HAP-1 (cell line): ENCODE data around the gene ADCY2.

Experiments
- DNase-seq, 2 experiments: peaks; one replicate each; pipeline ENCODE4 v3.0.0-alpha.2; 2016 to 2020; ENCODE audit warnings: low spot score in 2 of 2
- H3K27me3 ChIP-seq: fragments of 250-450 bp; sonication (Bioruptor Pico); 2 replicates; pipeline ENCODE4 v1.5.1; 2020; ENCODE audit warnings: low read depth, mild to moderate bottlenecking, moderate library complexity
- H3K36me3 ChIP-seq: fragments of 250-450 bp; sonication (Bioruptor Pico); replicated peaks from 2 replicates; pipeline ENCODE4 v1.5.1; 2020; ENCODE audit warnings: mild to moderate bottlenecking
- H3K4me1 ChIP-seq: fragments of 250-450 bp; sonication (Bioruptor Pico); 2 replicates; pipeline ENCODE4 v1.5.1; 2020; ENCODE audit warnings: mild to moderate bottlenecking
- H3K4me3 ChIP-seq: fragments of 250-450 bp; sonication (Bioruptor Pico); 2 replicates; pipeline ENCODE4 v1.5.1; 2020; ENCODE audit warnings: mild to moderate bottlenecking, moderate library complexity
- H3K9me3 ChIP-seq: fragments of 250-450 bp; sonication (Bioruptor Pico); 2 replicates; pipeline ENCODE4 v1.5.1; 2020; ENCODE audit warnings: mild to moderate bottlenecking, moderate library complexity
- in situ Hi-C: fragments of 300-500 bp; cut with MboI; formaldehyde crosslinking; loops from 3 replicates; pipeline ENCODE4 v1.14.3; 2020; ENCODE audit warnings: low sequenced_read_pairs, inconsistent platforms, mixed read lengths

ADCY2 gene

GRCh38 chr5:7478459-7478858, 82.5 kb downstream of the ADCY2 start:
- Histone ChIP-seq H3K4me3 (no peak overlapping the region), H3K27me3 (no peaks in the 10 kb centered on the region), H3K36me3 (no peaks in the 10 kb centered on the region), H3K4me1 (no peaks in the 10 kb centered on the region), H3K9me3 (no peaks in the 10 kb centered on the region)
- in situ Hi-C loops: no loop called here
- DNase-seq: no peak

- in situ Hi-C loops: no loop called here
- H3K36me3 ChIP-seq: no peaks in the 10 kb centered on the region
- no peak for DNase-seq
- no peaks in the 10 kb centered on the region for H3K27me3 ChIP-seq
- H3K9me3 ChIP-seq: no peaks in the 10 kb centered on the region
- H3K4me1 ChIP-seq: no peaks in the 10 kb centered on the region
- no peak overlapping the region for H3K4me3 ChIP-seq
Observed at GRCh38 chr5:7488734-7489133, 92.8 kb downstream of the ADCY2 start.

DNA sequence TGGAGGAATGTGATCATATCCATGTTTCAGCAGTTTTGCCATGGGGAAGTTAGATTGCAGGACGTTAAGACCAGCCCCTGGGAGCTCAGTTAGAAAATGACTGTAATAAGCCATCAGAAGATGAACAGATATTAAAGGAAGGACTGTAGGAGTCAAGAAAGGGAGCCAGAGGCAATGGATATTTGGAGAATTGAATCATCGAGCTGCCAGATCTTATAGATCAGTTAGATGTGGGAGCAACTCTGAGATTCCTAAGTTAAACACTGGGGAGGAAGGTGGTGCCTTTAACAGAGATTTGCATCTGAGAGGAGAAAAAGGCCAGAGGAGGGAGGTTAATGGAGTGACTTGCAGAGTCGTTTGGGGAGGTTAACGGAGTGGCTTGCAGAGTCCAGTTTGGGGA, 96.4 kb downstream of the ADCY2 start:
- in situ Hi-C loops: no loop called here
- Histone ChIP-seq H3K9me3 (no peaks in the 10 kb centered on the region), H3K27me3 (no peaks in the 10 kb centered on the region), H3K36me3 (no peaks in the 10 kb centered on the region), H3K4me1 (no peaks in the 10 kb centered on the region), H3K4me3 (no peak overlapping the region)
- no peak for DNase-seq

DNA sequence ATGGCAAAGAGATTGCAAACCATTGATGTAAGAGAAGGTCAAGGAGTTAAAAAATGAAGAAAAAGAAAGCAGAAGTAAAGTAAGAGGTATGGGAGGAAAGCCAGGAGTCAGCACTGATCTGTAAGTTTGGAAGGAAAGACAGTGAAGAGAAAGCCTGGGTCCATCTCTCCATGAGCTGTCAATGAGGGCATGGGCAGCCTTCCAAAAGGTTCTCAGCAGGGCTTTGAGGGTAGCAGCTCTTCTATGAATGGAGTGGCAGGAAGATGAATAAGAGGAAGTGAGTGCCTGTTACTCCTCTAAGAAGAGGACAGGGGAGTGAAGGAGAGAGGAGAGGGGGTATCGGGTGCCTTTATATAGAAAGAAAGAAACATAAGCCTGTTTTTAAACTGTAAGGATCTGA, 97.1 kb downstream of the ADCY2 start:
- Histone ChIP-seq H3K36me3 (no peaks in the 10 kb centered on the region), H3K4me3 (no peak overlapping the region), H3K27me3 (no peaks in the 10 kb centered on the region), H3K4me1 (no peaks in the 10 kb centered on the region), H3K9me3 (no peaks in the 10 kb centered on the region)
- in situ Hi-C loops: no loop called here
- no peak for DNase-seq

DNA sequence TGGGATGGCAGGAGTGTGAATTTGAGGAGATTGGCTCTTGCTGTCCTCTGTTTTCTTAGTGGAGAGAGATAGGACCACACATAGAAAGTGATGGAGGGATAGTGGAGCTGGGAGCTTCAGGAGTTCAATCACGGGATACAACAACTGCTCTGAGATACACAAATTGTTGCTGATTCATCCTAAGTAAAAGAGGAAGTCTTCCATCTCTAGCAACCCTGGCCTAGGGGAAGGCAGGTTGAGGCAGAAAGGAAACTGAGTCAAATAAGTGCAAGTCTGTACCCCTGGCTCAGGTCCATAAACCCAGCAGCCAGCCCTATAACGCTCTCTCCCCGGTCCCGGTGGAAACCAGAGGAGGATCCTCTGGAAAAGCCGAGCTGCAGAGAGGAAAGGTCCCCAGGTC, 97.7 kb downstream of the ADCY2 start:
- DNase-seq: no peak
- H3K9me3 ChIP-seq: no peaks in the 10 kb centered on the region
- H3K36me3 ChIP-seq: no peaks in the 10 kb centered on the region
- H3K4me3 ChIP-seq: no peak overlapping the region
- H3K27me3 ChIP-seq: no peaks in the 10 kb centered on the region
- H3K4me1 ChIP-seq: no peaks in the 10 kb centered on the region
- in situ Hi-C loops: no loop called here

DNA sequence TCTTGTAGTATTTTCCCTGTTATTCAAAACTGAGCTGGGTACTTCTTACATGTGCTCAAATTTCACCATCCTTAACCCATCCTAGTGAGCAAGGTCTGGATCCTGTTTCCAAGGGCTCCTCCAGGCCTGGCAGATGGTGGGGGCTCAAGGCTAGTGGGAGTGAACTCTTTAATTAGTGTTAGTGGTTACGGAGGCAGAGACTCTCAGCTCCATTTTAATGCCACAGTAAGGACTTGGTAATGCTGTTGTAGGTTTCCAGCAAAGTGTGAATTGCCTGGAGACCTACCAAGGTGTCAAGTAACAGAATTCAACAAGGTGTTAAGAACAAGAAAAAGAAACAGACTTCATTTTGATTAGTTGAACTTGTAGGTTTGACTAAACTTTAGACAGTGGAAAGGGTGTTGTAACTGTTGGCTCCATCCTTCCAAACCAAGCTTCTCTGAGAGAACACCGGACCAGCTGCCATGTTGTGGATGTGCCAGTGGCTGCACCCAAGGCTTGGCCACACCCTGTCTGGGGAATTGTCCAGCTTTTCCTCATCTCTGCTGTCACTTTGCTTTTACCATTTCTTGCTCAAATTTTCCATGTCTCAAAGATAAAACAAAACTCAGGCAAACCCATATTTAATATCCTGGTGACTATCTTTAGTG, 98.7 kb downstream of the ADCY2 start:
- Histone ChIP-seq H3K9me3 (no peaks in the 10 kb centered on the region), H3K4me3 (no peak overlapping the region), H3K4me1 (no peaks in the 10 kb centered on the region), H3K36me3 (no peaks in the 10 kb centered on the region), H3K27me3 (no peaks in the 10 kb centered on the region)
- no peak for DNase-seq
- in situ Hi-C loops: no loop called here

DNA sequence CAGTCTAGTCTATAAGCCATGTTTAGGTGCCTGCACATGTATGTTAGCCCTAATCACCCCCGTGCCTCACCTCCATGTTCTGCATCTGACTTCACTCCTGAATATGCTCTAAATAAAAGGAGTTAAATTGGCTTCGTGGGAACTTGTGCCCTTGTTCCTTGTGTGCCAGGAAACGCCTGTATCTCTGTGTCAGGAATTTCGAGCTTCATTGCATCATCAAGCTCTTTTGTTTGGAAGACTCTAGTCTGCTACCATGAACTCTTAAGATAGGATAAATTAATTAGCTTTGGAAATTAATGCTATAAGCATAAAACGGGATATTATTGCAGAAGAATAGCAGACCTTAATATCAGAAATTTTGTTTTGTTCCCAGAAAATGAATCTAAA, 99.2 kb downstream of the ADCY2 start:
- in situ Hi-C loops: no loop called here
- H3K36me3 ChIP-seq: no peaks in the 10 kb centered on the region
- H3K9me3 ChIP-seq: no peaks in the 10 kb centered on the region
- H3K4me1 ChIP-seq: no peaks in the 10 kb centered on the region
- no peak overlapping the region for H3K4me3 ChIP-seq
- no peak for DNase-seq
- H3K27me3 ChIP-seq: no peaks in the 10 kb centered on the region

GRCh38 chr5:7500256-7500655, 104.3 kb downstream of the ADCY2 start:
- Histone ChIP-seq H3K9me3 (no peaks in the 10 kb centered on the region), H3K4me3 (no peak overlapping the region), H3K27me3 (no peaks in the 10 kb centered on the region), H3K36me3 (no peaks in the 10 kb centered on the region), H3K4me1 (no peaks in the 10 kb centered on the region)
- in situ Hi-C loops: no loop called here
- DNase-seq: no peak

- no peaks in the 10 kb centered on the region for H3K36me3 ChIP-seq
- no peak for DNase-seq
- in situ Hi-C loops: no loop called here
Observed at GRCh38 chr5:7501061-7501460, 105.1 kb downstream of the ADCY2 start.

DNA sequence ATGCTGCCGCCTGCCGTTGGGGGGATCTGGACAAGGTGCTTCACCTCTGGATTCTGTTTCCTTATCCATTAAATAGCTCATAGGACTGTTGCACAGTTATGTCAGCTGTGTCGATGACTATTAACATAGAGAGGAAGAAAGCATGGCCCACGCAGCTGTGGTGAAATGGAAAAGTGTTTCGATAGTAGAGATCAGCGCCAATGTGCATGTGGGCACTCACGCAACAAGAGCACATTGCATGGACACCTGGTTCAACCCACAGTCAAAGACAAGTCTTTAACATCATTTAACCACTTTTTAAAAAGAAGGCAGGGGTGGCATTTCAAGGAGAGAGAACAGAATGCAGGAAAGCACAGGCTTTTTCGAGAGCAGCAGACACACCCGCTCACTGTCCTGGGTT, 107.6 kb downstream of the ADCY2 start:
- H3K36me3 ChIP-seq: no peaks in the 10 kb centered on the region
- no peaks in the 10 kb centered on the region for H3K9me3 ChIP-seq
- in situ Hi-C loops: no loop called here
- H3K27me3 ChIP-seq: no peaks in the 10 kb centered on the region
- no peaks in the 10 kb centered on the region for H3K4me1 ChIP-seq
- no peak overlapping the region for H3K4me3 ChIP-seq
- no peak for DNase-seq

More at GRCh38 chr5:7501061-7501460, 105.1 kb downstream of the ADCY2 start:
- Histone ChIP-seq H3K4me3 (no peak overlapping the region), H3K4me1 (no peaks in the 10 kb centered on the region), H3K9me3 (no peaks in the 10 kb centered on the region), H3K27me3 (no peaks in the 10 kb centered on the region)

DNA sequence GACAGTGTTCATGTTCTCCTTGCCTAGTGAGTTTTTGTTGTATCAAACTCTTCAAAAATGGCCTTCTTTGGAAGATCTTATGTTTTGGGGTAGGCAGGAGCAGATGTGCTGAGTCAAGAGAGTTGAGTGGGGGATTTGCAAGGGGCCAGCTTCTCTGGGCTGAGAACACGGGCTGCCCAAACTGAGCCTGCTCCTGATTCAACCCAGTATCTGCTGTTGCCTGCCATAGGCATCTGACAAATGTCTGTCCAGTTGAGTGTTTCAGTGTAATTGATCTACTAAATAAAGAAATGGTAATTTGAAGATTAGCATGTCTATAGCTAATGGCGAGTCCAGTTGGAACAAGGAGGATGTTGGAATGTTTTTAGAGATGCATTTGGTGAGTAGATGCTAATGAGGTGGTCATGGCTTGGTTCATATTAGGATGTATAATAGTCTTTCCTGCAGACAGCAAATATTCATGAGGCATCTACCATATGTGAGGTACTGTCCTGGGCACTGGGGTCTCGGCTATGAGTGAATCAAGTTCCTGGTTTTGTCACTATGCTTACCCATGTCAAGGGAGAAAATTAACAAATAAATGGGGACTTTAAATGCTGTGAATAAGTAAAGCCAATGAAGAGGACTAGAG, 119.5 kb downstream of the ADCY2 start:
- Histone ChIP-seq H3K4me3 (no peak overlapping the region), H3K36me3 (no peaks in the 10 kb centered on the region), H3K9me3 (no peaks in the 10 kb centered on the region), H3K4me1 (no peaks in the 10 kb centered on the region), H3K27me3 (no peaks in the 10 kb centered on the region)
- in situ Hi-C loops: no loop called here
- DNase-seq: no peak

DNA sequence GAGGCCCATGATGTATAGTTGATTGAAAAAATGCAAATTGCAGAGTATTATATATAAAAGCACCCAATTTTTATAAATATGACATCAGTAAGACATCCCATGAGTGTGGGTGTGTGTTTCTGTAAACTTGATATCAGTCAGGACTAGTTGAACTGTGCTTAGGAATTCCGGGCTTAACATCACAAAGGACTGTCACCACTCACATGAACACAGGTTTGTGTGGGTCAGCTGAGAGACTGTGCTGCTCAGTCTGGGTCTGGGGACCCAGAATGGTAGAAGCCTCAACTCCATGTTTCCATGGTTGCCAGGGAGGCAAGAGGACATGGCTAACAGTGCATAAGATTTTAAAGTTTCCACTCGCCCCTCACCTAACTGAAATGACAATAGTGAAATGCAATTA, 120.3 kb downstream of the ADCY2 start:
- no peak for DNase-seq
- H3K9me3 ChIP-seq: no peaks in the 10 kb centered on the region
- H3K4me1 ChIP-seq: no peaks in the 10 kb centered on the region
- no peak overlapping the region for H3K4me3 ChIP-seq
- in situ Hi-C loops: no loop called here
- no peaks in the 10 kb centered on the region for H3K27me3 ChIP-seq
- no peaks in the 10 kb centered on the region for H3K36me3 ChIP-seq

DNA sequence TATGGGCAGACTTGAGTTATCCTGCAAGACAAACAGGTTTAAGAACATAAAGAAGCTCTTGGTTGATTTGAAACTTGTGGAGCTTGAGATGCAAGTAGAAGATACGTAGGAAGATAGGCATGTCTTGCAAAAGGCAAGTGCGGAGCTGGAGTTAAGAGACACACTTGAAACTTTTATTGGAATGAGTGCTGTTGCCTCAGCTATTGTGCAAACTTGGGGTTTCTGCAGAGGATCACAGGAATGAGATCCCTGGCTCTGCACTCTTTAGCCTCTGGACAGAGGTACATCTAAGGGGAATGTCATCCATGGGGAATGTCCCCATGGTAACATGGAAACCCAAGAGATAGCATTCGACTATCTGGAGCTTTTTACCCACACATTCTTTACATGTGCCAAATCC, 121.1 kb downstream of the ADCY2 start:
- no peak for DNase-seq
- in situ Hi-C loops: no loop called here
- Histone ChIP-seq H3K36me3 (no peaks in the 10 kb centered on the region), H3K4me3 (no peak overlapping the region), H3K9me3 (no peaks in the 10 kb centered on the region), H3K27me3 (no peaks in the 10 kb centered on the region), H3K4me1 (no peaks in the 10 kb centered on the region)

DNA sequence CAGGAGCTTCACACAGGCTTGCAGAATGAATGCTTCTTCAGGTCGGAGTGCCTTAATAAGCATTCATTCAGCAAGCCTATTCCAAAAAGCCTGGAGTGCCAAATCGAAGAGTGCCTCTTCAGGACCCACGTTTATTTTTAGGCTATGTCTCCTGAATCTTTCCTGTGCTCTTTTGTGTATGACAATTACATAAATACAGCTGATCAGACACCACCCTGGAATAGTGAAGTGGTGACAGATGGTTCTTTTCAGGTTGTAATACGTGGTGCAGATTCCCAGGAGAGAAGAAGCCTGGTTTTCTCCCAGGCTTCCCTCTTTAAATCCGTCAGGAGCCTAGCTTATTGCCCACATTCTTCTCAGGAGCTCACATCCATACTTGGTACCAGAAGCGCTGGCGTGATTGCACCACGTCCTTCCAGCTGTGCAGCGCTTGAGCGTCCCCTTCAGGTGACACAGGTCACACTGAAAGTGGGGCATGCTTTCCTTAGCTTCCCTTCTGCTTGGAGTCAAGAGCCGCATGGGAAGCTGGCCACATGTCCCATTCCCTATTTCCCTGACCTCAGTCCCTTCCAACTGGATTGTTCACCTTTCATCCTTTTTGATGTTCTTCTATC, 123.1 kb downstream of the ADCY2 start:
- H3K9me3 ChIP-seq: no peaks in the 10 kb centered on the region
- DNase-seq: no peak
- H3K27me3 ChIP-seq: no peaks in the 10 kb centered on the region
- H3K4me1 ChIP-seq: no peaks in the 10 kb centered on the region
- H3K36me3 ChIP-seq: no peaks in the 10 kb centered on the region
- in situ Hi-C loops: no loop called here
- H3K4me3 ChIP-seq: no peak overlapping the region
